Esophagus muscularis mucosa (tissue), 4 donors: Measurements from ENCODE around the gene MCEMP1.

Source experiments
- EP300 ChIP-seq: sonication (generic); formaldehyde crosslinking; IDR thresholded peaks from one replicate; pipeline ENCODE4 v1.6.1; 2017; ENCODE audit warnings: antibody characterized with exemption
- POLR2A ChIP-seq: fragments of 450-650 bp; IDR thresholded peaks from one replicate; pipeline ENCODE4 v1.6.1; 2017; ENCODE audit warnings: antibody characterized with exemption, moderate library complexity, mild to moderate bottlenecking, low read depth
- POLR2AphosphoS5 ChIP-seq, 2 donors: sonication (generic); formaldehyde crosslinking; IDR thresholded peaks; one replicate each; pipeline ENCODE4 v1.6.1; 2017; ENCODE audit warnings: antibody characterized with exemption in 2 of 2
- TF ChIP-seq, protein P1 (sequence below), 3 experiments: fragments of 200-600 bp in 2 of 3; fragments of 450-650 bp in 1 of 3; sonication (generic) in 2 of 3; IDR thresholded peaks; one replicate each; pipeline ENCODE4 v1.5.1; 2017 to 2019; ENCODE audit warnings: antibody characterized with exemption in 3 of 3, mild to moderate bottlenecking in 2 of 3, moderate library complexity in 1 of 3

DNA sequence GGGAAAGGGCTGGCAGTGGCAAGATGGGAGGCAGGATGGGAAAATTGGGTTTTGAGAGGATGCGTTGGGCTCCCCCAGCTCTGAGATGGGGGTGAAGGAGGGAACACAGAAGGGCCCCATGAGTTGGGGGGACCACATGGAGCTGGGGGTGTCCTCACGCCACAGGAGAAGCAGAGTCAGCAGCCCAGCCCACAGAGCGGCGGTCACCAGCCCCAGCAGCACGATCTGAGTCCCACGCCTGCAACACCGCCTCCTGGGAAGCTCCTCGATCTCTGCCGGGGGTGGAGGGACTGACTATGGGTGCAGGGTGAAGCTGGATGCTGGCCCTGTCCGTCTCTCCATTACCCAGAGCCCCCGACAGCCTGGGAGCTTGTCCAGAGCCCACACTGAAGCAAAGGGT is 21.7 kb downstream of the MCEMP1 start:
- TF ChIP-seq, protein P1, sequence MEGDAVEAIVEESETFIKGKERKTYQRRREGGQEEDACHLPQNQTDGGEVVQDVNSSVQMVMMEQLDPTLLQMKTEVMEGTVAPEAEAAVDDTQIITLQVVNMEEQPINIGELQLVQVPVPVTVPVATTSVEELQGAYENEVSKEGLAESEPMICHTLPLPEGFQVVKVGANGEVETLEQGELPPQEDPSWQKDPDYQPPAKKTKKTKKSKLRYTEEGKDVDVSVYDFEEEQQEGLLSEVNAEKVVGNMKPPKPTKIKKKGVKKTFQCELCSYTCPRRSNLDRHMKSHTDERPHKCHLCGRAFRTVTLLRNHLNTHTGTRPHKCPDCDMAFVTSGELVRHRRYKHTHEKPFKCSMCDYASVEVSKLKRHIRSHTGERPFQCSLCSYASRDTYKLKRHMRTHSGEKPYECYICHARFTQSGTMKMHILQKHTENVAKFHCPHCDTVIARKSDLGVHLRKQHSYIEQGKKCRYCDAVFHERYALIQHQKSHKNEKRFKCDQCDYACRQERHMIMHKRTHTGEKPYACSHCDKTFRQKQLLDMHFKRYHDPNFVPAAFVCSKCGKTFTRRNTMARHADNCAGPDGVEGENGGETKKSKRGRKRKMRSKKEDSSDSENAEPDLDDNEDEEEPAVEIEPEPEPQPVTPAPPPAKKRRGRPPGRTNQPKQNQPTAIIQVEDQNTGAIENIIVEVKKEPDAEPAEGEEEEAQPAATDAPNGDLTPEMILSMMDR (IDR thresholded peaks at IDR 0.05), result no peak
- TF ChIP-seq POLR2A (no peak), EP300 (no peak), POLR2AphosphoS5 (IDR thresholded peaks at IDR 0.05) (no peak)
